HG02884 (cell line): ENCODE results near the gene TEX52.
"Not testable (repeated sequence)": the region's sequence is repeated elsewhere in the genome, so short reads cannot be mapped to it uniquely, and the experiment has no call there.

Experiments used
- ATAC-seq: cut with Tn5 transposase; IDR thresholded peaks from one replicate; pipeline ENCODE4 v1.9.1; 2021; ENCODE audit warnings: mild to moderate bottlenecking, moderate library complexity; ENCODE audit not compliant: unreplicated experiment

The TEX52 gene

DNA sequence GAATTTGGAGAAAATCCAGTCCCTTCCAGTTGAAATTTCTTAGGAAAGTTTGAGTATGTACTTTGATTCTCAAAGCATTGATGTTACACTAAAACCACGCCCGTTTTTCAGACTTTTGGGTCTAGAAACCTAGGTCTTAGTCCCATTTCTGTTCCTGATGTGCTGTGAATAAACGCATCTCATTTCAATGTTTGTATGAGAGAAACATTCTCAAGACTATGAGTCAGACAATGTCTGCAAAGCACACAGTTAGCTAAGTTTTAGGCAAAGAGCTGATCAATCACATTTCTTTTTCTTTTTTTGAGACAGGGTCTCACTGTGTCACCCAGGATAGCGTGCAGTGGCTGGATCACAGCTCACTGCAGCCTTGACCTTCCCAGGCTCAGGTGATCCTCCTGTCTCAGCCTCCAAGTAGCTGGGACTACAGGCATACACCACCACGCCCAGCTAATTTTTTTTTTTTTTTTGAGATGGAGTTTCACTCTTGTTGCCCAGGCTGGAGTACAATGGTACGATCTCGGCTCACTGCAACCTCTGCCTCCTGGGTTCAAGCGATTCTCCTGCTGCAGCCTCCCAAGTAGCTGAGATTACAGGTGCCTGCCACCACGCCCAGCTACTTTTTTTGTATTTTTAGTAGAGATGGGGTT, 12.3 kb upstream of the TEX52 start:
- ATAC-seq = not testable (repeated sequence)

DNA sequence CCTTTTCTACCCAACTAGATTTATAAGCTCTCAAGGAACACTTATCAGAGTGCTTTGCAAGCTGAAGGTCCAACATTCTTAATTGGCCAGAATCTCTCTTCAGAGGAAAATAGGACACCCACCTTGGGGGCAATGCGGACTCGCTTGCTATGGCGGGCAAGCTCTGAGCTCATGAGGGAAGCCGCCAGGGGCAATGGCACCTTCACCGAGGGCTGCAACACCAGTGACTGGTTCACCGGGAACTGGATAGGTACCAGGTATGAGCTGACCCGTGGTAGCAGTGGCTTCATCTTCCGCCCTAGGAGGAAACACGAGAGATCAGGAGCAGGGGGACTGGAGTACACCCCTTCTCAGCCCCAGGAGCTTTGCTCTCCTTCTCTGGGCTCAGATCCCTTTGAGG, 7.4 kb upstream of the TEX52 start:
- no peak for ATAC-seq

GRCh38 chr12:2863402-2863801, 6.6 kb upstream of the TEX52 start:
- not testable (repeated sequence) for ATAC-seq

DNA sequence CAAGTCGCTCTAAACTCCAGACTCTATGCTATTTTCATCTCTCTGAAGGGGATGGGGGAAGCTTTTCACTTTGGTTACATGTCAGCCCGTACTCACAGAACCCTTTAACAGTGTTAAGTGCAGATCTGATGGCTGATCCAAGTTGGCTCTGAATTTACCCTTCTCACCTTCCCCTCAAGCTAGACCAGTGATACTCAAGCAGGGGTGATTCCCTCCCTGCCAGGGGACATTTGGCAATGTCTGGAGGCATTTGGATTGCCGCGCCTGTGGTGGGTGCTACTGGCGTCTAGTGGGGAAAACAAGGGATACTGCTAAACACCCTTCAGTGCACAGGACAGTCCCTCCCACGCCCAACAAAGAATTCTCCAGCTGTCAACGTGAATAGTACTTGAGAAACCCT, 6.0 kb upstream of the TEX52 start:
- no peak for ATAC-seq

DNA sequence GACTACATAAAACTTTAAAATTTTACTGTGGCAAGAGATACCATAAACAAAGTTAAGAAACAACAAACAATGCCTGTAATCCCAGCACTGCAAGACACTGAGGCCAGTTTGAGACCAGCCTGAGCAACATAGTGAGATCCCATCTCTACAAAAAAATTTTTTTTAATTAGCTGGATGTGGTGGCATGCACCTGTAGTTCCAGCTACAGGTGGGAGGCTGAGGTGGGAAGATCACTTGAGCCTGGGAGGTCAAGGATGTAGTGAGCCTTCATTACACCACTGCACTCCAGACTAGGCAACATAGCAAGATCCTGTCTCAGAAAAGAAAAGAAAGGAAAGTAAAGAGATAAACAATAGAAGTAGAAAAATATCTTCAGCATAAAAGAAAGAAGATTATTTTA, 3.3 kb upstream of the TEX52 start:
- no peak for ATAC-seq

DNA sequence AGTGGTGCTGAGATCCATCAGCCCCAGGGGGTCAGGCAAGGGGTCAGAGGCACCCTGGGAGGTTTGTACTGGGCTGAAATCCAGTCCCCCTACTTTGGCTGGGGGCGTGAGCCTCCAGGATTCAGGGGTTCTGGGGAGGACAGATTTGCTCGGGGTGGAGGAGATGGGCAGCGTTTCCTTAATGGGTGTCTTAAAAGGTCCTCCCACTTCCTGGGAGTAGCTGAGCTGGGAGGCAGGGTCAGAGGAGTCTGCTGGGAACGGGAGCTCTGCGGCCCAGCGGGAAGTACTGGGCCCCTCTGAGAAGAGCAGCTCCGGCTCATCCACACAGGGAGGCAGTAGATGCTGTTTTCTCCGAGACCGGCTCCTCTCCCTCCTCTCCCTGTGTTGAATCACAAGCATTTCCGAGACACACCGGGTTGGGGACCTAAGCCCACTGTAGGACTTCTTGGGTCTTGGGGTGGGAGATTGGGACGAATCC, 2.1 kb upstream of the TEX52 start:
- no peak for ATAC-seq

DNA sequence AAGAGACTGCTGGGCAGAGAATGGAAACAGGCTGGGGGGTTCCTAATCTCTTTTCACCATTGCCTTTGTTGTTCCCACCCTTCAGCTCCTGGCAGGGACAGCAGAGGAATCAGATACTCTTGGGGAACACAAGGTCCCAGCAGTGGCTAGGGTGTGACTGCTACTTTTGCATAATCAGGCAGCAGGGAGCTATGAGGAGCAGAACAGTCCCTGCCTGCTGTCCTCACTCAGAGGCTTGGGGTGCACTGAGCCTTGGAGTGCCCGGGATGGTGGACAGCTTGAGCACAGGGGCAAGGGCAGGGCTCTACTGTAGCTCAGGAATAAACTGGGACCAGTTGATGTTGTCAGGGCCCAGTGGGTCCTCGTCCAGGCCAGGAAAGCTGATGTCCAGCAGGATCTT, 1.5 kb upstream of the TEX52 start:
- ATAC-seq = no peak

DNA sequence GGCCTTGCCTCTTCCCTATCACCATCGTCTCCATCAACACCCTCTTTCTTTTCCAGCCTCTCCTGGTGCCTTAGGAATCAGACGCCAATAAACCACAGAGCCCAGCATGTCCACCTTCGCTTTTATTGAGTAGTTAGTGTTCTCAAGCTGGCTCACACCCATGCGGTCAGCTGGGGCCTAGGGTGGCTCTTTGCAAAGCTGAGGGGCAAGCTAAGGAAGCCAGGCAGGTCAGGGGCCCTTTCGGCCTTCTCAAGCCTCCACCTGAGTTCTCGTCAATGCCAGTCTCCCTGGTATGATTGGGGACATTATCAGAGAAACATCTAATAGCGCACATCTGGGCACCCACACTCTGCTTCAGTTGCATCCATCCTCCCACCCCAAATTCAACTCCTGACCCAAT, 737 bp upstream of the TEX52 start:
- ATAC-seq = no peak

DNA sequence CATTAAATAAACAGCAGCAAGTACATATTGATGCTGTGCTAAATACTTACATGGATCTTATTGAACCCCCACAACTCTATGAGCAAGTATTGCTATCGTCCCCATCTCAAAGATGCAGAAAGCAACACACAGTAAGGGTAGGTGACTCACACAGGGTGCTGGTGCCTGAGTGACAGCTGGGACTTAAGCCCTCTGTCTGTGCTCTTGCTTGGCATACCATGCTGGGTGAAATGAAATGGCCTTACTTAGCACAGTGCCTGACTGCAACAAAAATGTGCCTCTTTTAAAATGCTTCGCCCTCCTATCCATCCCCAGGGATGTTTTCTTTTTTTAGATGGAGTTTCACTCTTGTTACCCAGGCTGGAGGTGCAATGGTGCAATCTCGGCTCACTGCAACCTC, 788 bp downstream of the TEX52 start:
- ATAC-seq = no peak

DNA sequence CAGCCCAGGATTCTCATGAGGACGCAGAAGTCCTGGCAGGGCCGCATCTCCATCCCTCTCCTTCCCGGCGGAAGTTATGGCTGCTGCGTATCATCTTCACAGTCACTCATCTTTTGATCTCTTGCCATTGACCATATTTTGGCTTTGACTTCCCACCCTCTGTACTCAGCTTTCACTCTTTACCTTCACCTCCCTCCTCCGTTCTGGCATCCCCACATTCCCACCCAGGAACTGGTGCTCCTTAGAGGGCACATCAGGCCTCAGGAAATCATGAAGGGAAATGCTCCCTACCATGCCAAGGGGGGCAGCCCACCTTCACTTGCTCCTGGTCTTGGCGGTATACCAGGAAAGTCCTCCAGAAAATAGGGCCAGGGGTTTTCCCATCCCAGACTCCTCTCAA, 1.3 kb downstream of the TEX52 start:
- ATAC-seq = no peak

DNA sequence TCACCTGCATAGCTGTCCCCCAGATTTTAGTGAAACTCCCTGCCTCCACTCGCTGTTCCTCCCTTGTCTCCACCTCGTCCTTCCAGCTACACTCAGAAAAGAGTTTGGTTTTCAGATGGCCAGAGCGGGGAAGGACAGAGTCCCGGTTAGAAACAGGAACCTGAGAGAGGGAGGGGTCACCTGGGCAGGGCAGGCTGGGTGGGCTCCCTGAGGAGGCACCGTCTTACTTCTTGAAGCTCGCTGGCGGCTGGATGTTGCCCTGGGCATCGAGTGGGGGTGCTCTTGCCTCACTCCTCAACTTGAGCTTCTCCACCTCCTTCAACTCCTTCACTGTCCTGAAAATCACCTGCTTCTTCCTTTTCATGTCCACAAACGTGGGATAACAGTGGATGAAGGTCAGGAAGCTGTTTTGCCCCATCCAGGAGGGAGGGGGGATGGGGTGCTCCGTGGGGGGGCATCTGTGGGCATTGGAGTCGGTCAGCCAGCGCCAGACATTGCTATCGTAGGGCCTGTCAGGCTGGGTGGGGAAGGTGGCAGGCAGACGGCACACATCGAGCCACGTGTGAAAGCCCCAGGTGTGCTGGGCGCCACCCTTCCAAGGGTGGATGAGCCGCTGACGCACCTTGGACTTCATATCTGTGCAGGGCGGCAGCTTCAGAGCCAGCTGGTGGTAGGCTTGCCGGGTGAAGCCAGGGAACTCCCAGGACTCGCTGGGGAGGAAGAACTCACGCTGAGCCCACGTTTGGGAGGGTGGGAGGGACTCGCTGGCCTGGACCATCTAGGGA, 2.0 kb downstream of the TEX52 start:
- no peak for ATAC-seq

- no peak for ATAC-seq
These were observed 3.2 kb downstream of the TEX52 start for GRCh38 chr12:2853626-2854025.

GRCh38 chr12:2851931-2852330, 4.9 kb downstream of the TEX52 start:
- no peak for ATAC-seq

GRCh38 chr12:2845280-2845679, 11.6 kb downstream of the TEX52 start:
- ATAC-seq = no peak

DNA sequence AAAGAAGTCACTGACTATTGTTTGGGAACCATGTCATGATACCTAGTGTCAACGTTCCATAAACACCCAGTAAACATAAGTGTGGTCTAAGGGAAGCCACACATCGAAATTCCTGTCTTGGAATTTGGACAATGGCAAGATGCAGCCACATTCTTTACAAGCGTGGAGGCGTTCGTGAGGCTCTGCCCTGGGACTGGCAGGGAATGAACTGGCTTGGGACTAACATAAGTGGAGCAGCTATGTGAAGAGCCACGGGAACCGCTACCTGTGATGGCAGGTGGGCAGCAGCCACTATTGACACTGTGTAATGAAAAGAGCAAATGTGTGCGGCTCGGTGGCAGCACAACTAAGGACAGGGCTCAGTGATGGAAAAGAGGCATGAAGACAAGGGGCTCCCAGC, 12.1 kb downstream of the TEX52 start:
- no peak for ATAC-seq

GRCh38 chr12:2842948-2843347, 13.9 kb downstream of the TEX52 start:
- ATAC-seq = no peak

DNA sequence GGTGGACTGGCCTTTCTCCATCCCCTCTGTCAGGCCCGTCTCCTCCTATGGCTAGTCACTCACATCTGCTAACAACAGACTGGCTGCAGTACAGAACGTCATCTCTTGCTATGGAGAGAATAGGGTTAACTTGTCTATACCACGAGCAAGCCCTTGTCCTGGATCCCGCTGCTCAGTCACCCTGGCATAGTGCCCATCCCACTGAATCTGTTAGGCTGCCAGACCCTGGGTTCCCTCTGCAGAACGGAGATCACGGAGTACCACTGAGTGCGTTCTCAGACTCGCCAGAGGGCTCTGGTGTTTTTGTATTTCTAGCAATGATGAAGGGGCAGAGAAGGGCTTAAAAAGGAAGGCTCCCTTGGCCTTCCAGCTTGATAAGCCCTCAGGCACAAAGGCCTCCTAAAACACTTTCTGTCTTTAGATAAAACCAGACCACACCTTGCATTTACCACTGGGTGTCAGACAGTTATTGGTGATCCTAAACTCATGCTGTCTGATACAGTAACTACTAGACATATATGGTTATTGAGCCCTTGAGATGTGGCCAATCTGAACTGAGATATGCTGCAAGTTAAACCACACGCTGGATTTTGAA, 15.7 kb downstream of the TEX52 start:
- ATAC-seq = no peak

DNA sequence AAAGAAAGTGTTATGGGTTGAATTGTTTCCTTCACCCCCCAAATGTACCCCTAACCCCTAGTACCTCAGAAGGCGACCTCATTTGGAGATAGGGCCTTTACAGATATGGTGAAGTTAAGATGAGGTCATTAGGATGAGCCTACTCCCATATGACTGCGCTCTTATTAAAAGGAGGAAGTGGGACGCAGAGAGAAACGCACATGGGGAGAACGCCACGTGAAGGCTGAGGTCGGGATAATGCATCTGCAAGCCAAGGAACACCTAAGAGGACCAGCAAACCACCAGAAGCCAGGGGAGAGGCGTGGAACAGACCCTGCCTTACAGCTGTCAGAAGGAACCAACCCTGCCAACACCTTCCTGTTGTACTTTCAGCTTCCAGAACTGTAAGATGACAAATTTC, 20.3 kb downstream of the TEX52 start:
- ATAC-seq = no peak

DNA sequence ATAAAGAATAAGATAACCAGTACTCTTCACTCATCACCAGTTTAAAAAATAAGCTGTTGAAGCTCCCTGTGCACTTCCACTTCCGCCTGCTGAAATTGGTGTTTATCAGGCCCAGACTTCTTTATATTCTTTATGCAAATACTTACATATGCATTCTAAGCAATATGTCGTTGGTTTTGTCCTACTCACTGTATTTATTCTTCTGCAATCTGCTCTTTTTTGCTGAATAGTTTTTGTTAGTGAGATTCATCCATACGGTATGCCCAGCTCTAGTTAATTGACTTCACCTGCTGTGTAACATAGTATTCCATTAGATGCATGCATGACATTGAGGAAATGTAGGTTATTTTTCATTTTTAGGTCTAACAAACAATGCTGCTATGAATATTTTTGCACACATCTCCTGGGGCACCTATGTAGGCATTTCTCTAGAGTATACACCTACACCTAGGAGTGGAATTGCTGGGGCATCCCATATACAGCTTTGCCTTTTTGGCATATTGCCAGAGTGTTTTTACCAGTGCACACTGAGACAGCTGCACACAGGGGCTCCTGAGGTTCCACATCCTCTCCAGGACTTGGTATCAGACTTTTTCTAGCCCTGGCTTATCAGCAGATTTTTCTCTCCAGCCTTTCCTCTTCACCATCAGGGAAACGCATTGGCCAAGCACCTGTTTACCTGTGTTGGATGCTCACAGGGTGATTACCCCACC, 21.0 kb downstream of the TEX52 start:
- ATAC-seq = no peak

GRCh38 chr12:2834581-2835491, 22.0 kb downstream of the TEX52 start, which contains the start of gene NRIP2:
NRIP2 (minus strand) TSS chr12:2835035; CDS start chr12:2834983, 52 bp downstream.
- no peak for ATAC-seq
